T-helper 17 cell (primary cell): ENCODE data around the gene UGP2. TPM values are rescaled to one million over a fixed set of nuclear protein-coding genes. Genes with fewer than 3 reads are reported as not detected.

Source experiments
- ATAC-seq: fragments of 150-1000 bp; cut with Tn5 transposase; 2 replicates; pipeline ENCODE4 v1.10.0; 2021; ENCODE audit warnings: mild to moderate bottlenecking, moderate library complexity
- DNase-seq, 3 donors: peaks; one replicate each; pipeline versions ENCODE4 v3.0.0 to v3.0.0-alpha.2; 2020 to 2021
- H3K9me3 ChIP-seq: one replicate; pipeline ENCODE4 v1.7.0; 2013; ENCODE audit warnings: low read length, mild to moderate bottlenecking; ENCODE audit not compliant: control insufficient read depth, poor library complexity, severe bottlenecking
- H3K27ac Mint-ChIP-seq: one replicate; pipeline ENCODE4 v1.8.0; 2022; ENCODE audit warnings: mild to moderate bottlenecking, moderate library complexity, mixed read lengths
- H3K27me3 Mint-ChIP-seq: one replicate; pipeline ENCODE4 v1.8.0; 2022; ENCODE audit warnings: mixed read lengths
- H3K36me3 Mint-ChIP-seq: one replicate; pipeline ENCODE4 v1.8.0; 2022; ENCODE audit warnings: low read depth, mixed read lengths
- H3K4me1 Mint-ChIP-seq: one replicate; pipeline ENCODE4 v1.8.0; 2022; ENCODE audit warnings: mild to moderate bottlenecking, mixed read lengths
- H3K4me3 Mint-ChIP-seq: one replicate; pipeline ENCODE4 v1.8.0; 2022; ENCODE audit warnings: mild to moderate bottlenecking, moderate library complexity, mixed read lengths
- total RNA-seq, 4 donors: library from RNA in 2 of 4; stranded (reverse) in 2 of 4; gene quantifications; one replicate each; pipeline ENCODE4 v1.2.3 and lab custom pipeline; 2022 to 2026

Gene UGP2
- total RNA-seq, 2 donors from 2014 or later = 68.7 to 82.7 TPM

DNA sequence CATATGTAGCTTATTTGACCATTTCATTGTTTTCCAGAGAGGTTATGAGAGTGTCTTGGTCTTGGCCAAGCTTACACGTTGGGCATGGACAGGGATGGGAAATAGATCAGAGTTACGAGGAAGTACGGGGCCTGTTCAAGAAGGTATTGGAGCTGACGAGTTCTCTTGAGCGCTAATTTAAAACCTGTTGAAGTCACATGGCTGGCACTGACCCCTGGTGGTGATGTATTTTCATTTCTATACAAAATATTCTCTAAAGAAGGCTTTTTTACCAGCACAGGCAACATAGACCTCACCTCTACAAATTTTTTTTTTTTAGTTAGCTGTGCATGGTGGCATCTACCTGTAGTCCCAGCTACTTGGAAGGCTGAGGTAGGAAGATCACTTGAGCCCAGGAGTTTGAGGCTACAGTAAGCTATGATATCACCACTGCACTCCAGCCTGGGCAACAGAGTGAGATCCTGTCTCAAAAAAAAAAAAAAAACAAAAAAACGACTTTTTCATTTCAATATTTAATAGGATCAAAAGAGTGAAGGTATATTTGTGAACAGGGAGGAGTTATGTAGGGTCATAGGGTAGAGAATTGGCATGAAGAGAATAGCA, 19.6 kb downstream of the UGP2 start:
- ATAC-seq = peak; percentile 62
- Mint-ChIP-seq H3K36me3 (peaks cover 6% of the 10 kb centered on the region), H3K4me1 (peaks cover 21% of the 10 kb centered on the region), H3K4me3 (peak overlapping the region; percentile 12), H3K27ac (peak overlapping the region; percentile 2), H3K27me3 (no peaks in the 10 kb centered on the region)
- no peaks in the 10 kb centered on the region for H3K9me3 ChIP-seq
- peak; percentile 28 to 41 (median 34) for DNase-seq

- no peaks in the 10 kb centered on the region for H3K27me3 Mint-ChIP-seq
- peak overlapping the region; percentile 74 for H3K27ac Mint-ChIP-seq
- no peak overlapping the region for H3K4me3 Mint-ChIP-seq
- H3K9me3 ChIP-seq = no peaks in the 10 kb centered on the region
- H3K4me1 Mint-ChIP-seq = peaks cover 22% of the 10 kb centered on the region
- ATAC-seq (no peak), DNase-seq (no peak)
- H3K36me3 Mint-ChIP-seq = peaks cover 6% of the 10 kb centered on the region
Measured at GRCh38 chr2:63862806-63863205, 21.1 kb downstream of the UGP2 start.

GRCh38 chr2:63863707-63864106, 22.0 kb downstream of the UGP2 start:
- Mint-ChIP-seq H3K4me3 (no peak overlapping the region), H3K4me1 (peaks cover 23% of the 10 kb centered on the region), H3K36me3 (peaks cover 2% of the 10 kb centered on the region), H3K27ac (peak overlapping the region; percentile 74), H3K27me3 (no peaks in the 10 kb centered on the region)
- DNase-seq (no peak), ATAC-seq (no peak)
- no peaks in the 10 kb centered on the region for H3K9me3 ChIP-seq

GRCh38 chr2:63865159-63865799, 23.6 kb downstream of the UGP2 start:
- H3K4me3 Mint-ChIP-seq = no peak overlapping the region
- peaks cover 26% of the 10 kb centered on the region for H3K4me1 Mint-ChIP-seq

GRCh38 chr2:63866009-63866709, 24.5 kb downstream of the UGP2 start:
- DNase-seq (no peak), ATAC-seq (peak; percentile 55)
- Mint-ChIP-seq H3K36me3 (peaks cover 2% of the 10 kb centered on the region), H3K27ac (peak overlapping the region; percentile 94), H3K4me3 (no peak overlapping the region), H3K27me3 (no peaks in the 10 kb centered on the region), H3K4me1 (peaks cover 24% of the 10 kb centered on the region)
- H3K9me3 ChIP-seq = no peaks in the 10 kb centered on the region

More at GRCh38 chr2:63865159-63865799, 23.6 kb downstream of the UGP2 start:
- DNase-seq = no peak
- no peak for ATAC-seq
- no peaks in the 10 kb centered on the region for H3K9me3 ChIP-seq
- no peak overlapping the region for H3K27ac Mint-ChIP-seq
- H3K36me3 Mint-ChIP-seq = peaks cover 2% of the 10 kb centered on the region
- no peaks in the 10 kb centered on the region for H3K27me3 Mint-ChIP-seq

DNA sequence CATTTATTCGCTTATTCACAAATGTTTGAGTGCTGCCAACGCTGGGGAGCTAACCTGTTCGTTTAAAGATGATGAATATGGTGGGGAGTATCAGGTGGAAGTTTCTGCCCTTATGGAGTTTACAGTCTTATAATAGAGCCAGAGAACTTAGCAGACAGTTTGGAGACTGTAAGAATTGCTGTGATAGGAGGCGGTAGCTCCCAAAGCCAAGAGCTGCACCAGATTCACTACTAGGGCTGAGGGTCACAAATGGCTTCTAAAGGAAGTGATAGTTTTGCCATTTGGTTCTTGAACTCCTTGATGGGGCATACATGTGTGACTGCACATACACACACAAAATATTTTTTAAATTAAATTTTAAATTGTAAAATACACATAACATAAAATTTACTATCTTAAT, 29.0 kb downstream of the UGP2 start:
- DNase-seq = no peak
- Mint-ChIP-seq H3K4me3 (no peak overlapping the region), H3K27me3 (no peaks in the 10 kb centered on the region), H3K36me3 (no peaks in the 10 kb centered on the region), H3K27ac (no peak overlapping the region), H3K4me1 (peaks cover 27% of the 10 kb centered on the region)
- H3K9me3 ChIP-seq = no peaks in the 10 kb centered on the region
- ATAC-seq = no peak

- H3K27me3 Mint-ChIP-seq = no peaks in the 10 kb centered on the region
- H3K9me3 ChIP-seq = no peaks in the 10 kb centered on the region
- ATAC-seq = no peak
- no peak overlapping the region for H3K4me3 Mint-ChIP-seq
- H3K36me3 Mint-ChIP-seq = no peaks in the 10 kb centered on the region
- H3K27ac Mint-ChIP-seq = no peak overlapping the region
- DNase-seq = no peak
- peaks cover 25% of the 10 kb centered on the region for H3K4me1 Mint-ChIP-seq
Measured at GRCh38 chr2:63871864-63872263, 30.2 kb downstream of the UGP2 start.

DNA sequence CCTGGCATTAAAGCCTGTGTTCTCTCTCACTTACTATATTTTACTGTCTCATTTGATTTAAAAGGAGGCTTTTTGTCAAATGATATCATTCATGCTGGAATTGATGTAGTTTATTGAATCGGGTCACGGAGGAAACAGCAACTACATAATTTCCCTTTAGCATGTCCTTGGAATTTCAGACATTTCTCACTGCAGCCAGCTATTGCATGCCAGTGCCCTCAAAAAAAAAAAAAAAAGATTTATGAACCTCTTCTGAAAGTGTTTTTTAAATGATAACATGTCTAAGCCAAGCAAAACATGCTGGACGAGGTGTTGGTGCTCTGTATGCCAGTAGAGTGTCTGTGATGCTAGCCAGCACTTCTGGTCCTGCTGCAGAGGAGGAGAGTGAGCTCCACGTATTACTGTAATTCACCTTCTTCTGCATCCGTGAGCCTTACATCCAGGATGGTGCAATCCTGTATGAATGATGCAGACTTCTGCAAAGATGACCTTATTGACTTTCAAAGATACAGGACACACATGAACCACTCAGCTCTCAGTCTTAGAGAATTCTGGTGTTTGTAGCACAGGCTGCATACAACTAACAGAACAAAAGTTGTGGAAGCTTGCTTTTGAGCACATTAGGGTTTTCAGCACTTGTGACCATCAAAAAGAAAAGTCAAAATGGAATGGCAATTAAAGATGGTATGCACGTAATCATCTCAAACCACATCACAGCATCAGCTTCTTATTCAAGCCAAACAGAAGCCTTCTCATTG, 31.1 kb downstream of the UGP2 start:
- Mint-ChIP-seq H3K4me1 (peaks cover 25% of the 10 kb centered on the region), H3K27ac (no peak overlapping the region), H3K36me3 (no peaks in the 10 kb centered on the region), H3K4me3 (no peak overlapping the region), H3K27me3 (no peaks in the 10 kb centered on the region)
- ATAC-seq (no peak), DNase-seq (no peak)
- H3K9me3 ChIP-seq = no peaks in the 10 kb centered on the region

DNA sequence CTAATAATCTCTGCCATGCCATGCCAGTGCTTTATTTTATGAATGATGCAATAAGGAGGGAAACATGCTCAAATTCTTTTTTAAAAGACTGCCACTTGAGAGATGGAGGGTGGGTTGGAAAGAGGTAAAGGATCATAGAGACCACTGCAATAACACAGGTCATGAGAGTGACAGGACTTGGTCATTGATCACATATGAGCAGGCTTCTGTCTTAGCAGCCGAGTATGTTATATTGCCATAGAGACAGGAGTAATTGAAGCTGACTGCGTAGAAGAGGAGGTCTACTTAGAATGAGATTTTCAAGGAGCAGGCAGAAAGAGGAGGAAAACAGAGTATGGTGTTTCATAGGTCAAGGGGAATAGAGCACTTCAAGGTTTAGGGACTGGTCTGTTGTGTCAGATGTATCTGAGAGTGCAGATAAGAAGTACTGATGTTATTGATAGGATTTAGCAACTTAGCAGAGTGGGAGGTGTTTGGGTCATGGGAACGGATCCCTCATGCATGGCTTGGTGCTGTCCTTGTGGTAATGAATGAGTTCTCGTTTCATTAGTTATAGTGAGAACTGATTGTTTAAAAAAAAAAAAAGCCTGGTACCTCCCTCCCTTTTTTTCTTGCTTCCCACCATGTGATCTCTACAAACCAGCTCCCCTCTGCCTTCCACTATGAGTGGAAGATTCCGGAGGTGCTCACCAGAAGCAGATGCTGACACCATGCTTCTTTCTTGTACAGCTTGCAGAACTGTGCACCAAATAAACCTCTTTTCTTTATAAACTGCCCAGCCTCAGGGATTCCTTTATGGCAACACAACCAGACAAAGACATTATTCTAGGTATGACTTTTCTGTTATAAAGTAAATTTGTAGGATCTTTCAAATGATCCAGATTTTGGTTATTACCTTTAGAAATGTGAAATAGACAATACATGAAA, 32.8 kb downstream of the UGP2 start:
- peaks cover 19% of the 10 kb centered on the region for H3K4me1 Mint-ChIP-seq
- ATAC-seq (no peak), DNase-seq (no peak)
- H3K9me3 ChIP-seq = no peaks in the 10 kb centered on the region
- H3K36me3 Mint-ChIP-seq = no peaks in the 10 kb centered on the region
- H3K27me3 Mint-ChIP-seq = no peaks in the 10 kb centered on the region
- H3K27ac Mint-ChIP-seq = peak overlapping the region; percentile 75
- no peak overlapping the region for H3K4me3 Mint-ChIP-seq

GRCh38 chr2:63875131-63875527, 33.4 kb downstream of the UGP2 start:
- no peaks in the 10 kb centered on the region for H3K9me3 ChIP-seq
- ATAC-seq = no peak
- Mint-ChIP-seq H3K36me3 (no peaks in the 10 kb centered on the region), H3K27me3 (no peaks in the 10 kb centered on the region), H3K4me3 (no peak overlapping the region), H3K27ac (peak overlapping the region; percentile 75), H3K4me1 (peaks cover 19% of the 10 kb centered on the region)
- DNase-seq = no peak

GRCh38 chr2:63875559-63876245, 34.0 kb downstream of the UGP2 start:
- H3K27ac Mint-ChIP-seq = peak overlapping the region; percentile 75
- H3K4me1 Mint-ChIP-seq = peaks cover 20% of the 10 kb centered on the region
- no peaks in the 10 kb centered on the region for H3K9me3 ChIP-seq
- H3K27me3 Mint-ChIP-seq = no peaks in the 10 kb centered on the region
- ATAC-seq (no peak), DNase-seq (no peak)
- H3K4me3 Mint-ChIP-seq = no peak overlapping the region
- no peaks in the 10 kb centered on the region for H3K36me3 Mint-ChIP-seq

DNA sequence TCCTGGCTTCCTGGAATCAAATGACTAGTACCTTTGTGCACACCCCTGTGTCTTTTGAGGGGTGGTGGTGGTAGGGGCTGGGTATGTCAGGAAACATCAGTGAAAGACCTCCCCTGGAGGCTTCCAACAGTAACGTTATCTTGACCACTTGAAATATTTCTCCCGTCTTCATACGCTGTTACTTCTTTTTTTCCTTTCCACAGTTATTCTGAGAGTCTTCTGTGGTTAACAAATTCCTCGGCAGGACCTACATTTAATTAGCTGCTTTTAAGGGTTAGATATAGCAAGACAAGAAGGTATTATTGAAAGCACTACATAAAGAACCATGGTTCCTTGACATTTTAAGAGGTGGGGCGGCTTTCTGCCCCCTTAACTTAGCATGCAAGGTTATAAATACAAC, 34.6 kb downstream of the UGP2 start:
- Mint-ChIP-seq H3K4me3 (no peak overlapping the region), H3K27me3 (no peaks in the 10 kb centered on the region), H3K4me1 (peaks cover 26% of the 10 kb centered on the region), H3K36me3 (no peaks in the 10 kb centered on the region), H3K27ac (peak overlapping the region; percentile 75)
- DNase-seq = no peak
- H3K9me3 ChIP-seq = no peaks in the 10 kb centered on the region
- ATAC-seq = no peak
